CD8-positive, alpha-beta memory T cell (primary cell): ENCODE results near the gene DEFB124. TPM values are rescaled to one million over a fixed set of nuclear protein-coding genes. Genes with fewer than 3 reads are reported as not detected.
"Not testable (repeated sequence)": the region's sequence is repeated elsewhere in the genome, so short reads cannot be mapped to it uniquely, and the experiment has no call there.

ENCODE experiments used
- CTCF ChIA-PET: fragments of 350-600 bp; sonication (Branson Sonifier 250); formaldehyde crosslinking; loops from one replicate; lab custom pipeline; 2021; ENCODE audit warnings: antibody characterized with exemption; lab: Charles Lee
- POLR2A ChIA-PET: fragments of 350-600 bp; sonication (Branson Sonifier 250); formaldehyde crosslinking; loops from one replicate; lab custom pipeline; 2021; ENCODE audit warnings: antibody characterized with exemption; lab: Charles Lee
- DNase-seq, 5 donors: peaks; one replicate each; pipeline versions ENCODE4 v3.0.0 to v3.0.0-alpha.2; 2020 to 2022; ENCODE audit warnings: mixed read lengths in 1 of 5
- H3K27ac ChIP-seq: one replicate; pipeline ENCODE4 v1.7.0; 2013; ENCODE audit warnings: low read depth, mild to moderate bottlenecking, low read length, moderate library complexity
- H3K27me3 ChIP-seq: 2 replicates; pipeline ENCODE4 v1.7.0; 2013; ENCODE audit warnings: low read length, mild to moderate bottlenecking; ENCODE audit not compliant: insufficient read depth, poor library complexity, severe bottlenecking
- H3K36me3 ChIP-seq: 2 replicates; pipeline ENCODE4 v1.7.0; 2013; ENCODE audit warnings: mild to moderate bottlenecking, low read length, moderate library complexity; ENCODE audit not compliant: insufficient read depth
- H3K4me1 ChIP-seq: 2 replicates; pipeline ENCODE4 v1.7.0; 2013; ENCODE audit warnings: mild to moderate bottlenecking, low read length, moderate library complexity; ENCODE audit not compliant: insufficient read depth
- H3K4me3 ChIP-seq: 2 replicates; pipeline ENCODE4 v1.7.0; 2013; ENCODE audit warnings: mild to moderate bottlenecking, low read length
- H3K9me3 ChIP-seq: 2 replicates; pipeline ENCODE4 v1.7.0; 2013; ENCODE audit warnings: mild to moderate bottlenecking, low read length
- H3K27ac Mint-ChIP-seq, 8 donors: one replicate each; pipeline ENCODE4 v1.8.0; 2020 to 2021; ENCODE audit warnings: mixed read lengths in 8 of 8, mild to moderate bottlenecking in 6 of 8, inconsistent platforms in 3 of 8, moderate library complexity in 3 of 8
- H3K27me3 Mint-ChIP-seq, 2 donors: one replicate each; pipeline ENCODE4 v1.8.0; 2020 to 2021; ENCODE audit warnings: mixed read lengths in 2 of 2, mild to moderate bottlenecking in 1 of 2, moderate library complexity in 1 of 2
- H3K36me3 Mint-ChIP-seq, 3 donors: one replicate each; pipeline ENCODE4 v1.8.0; 2020 to 2021; ENCODE audit warnings: mixed read lengths in 3 of 3, inconsistent platforms in 1 of 3, mild to moderate bottlenecking in 1 of 3
- H3K4me1 Mint-ChIP-seq, 3 donors: one replicate each; pipeline ENCODE4 v1.8.0; 2020 to 2021; ENCODE audit warnings: mixed read lengths in 3 of 3, inconsistent platforms in 1 of 3, mild to moderate bottlenecking in 1 of 3
- H3K4me3 Mint-ChIP-seq, 7 donors: one replicate each; pipeline ENCODE4 v1.8.0; 2020 to 2021; ENCODE audit warnings: mixed read lengths in 7 of 7, mild to moderate bottlenecking in 6 of 7, moderate library complexity in 4 of 7, inconsistent platforms in 2 of 7
- H3K9me3 Mint-ChIP-seq, 5 donors: one replicate each; pipeline ENCODE4 v1.8.0; 2020 to 2022; ENCODE audit warnings: mixed read lengths in 5 of 5, mild to moderate bottlenecking in 3 of 5, moderate library complexity in 2 of 5, inconsistent platforms in 1 of 5
- polyA plus RNA-seq: library from polyadenylated mRNA; unstranded; fragments of 300-500 nt; fragmentation: Illumina TruSeq; gene quantifications from one replicate; pipeline ENCODE4 v1.2.3, GENCODE V29; 2021
- total RNA-seq, 2 experiments: library from RNA; stranded (reverse); gene quantifications; one replicate each; pipeline ENCODE4 v1.2.3, GENCODE V29; 2021

The DEFB124 gene
- total and polyA plus RNA-seq, 3 experiments from 2014 or later = not detected

DNA sequence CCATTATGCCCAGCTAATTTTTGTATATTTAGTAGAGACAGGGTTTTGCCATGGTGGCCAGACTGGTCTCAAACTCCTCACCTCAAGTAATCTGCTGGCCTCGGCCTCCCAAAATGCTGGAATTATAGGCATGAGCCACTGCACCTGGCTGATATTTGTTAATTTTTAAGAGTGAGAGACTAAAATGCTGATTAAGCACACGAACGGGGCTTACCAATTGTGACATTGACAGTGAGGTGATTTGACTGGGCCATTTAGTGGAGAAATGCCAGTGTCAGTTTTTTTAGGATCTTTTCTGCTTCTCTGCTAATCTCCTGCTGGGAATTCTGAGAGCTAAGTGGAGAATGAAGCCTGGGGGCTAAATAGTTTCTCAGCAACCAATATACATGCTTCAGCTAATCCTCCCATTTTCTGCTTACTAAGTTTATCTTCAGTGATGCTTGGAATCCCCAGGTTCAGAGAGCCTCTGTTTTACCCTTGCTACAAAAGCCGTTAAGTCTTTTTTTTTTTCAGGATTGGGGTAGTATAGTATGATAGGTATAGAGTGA is 44.3 kb downstream of the DEFB124 start:
- Mint-ChIP-seq H3K4me3 (no peak overlapping the region), H3K9me3 (peaks cover 0 to 5% (median 2%) of the 10 kb centered on the region in 5 donors), H3K36me3 (no peaks in the 10 kb centered on the region), H3K4me1 (no peaks in the 10 kb centered on the region), H3K27ac (no peak overlapping the region), H3K27me3 (peaks cover 9 to 43% of the 10 kb centered on the region in 2 donors)
- no peak for DNase-seq
- H3K27me3 ChIP-seq = no peaks in the 10 kb centered on the region
- ChIA-PET POLR2A (no interaction called here), CTCF (no interaction called here)
- H3K27ac ChIP-seq = no peak overlapping the region
- H3K36me3 ChIP-seq = no peaks in the 10 kb centered on the region
- no peaks in the 10 kb centered on the region for H3K9me3 ChIP-seq
- no peak overlapping the region for H3K4me3 ChIP-seq
- no peaks in the 10 kb centered on the region for H3K4me1 ChIP-seq

DNA sequence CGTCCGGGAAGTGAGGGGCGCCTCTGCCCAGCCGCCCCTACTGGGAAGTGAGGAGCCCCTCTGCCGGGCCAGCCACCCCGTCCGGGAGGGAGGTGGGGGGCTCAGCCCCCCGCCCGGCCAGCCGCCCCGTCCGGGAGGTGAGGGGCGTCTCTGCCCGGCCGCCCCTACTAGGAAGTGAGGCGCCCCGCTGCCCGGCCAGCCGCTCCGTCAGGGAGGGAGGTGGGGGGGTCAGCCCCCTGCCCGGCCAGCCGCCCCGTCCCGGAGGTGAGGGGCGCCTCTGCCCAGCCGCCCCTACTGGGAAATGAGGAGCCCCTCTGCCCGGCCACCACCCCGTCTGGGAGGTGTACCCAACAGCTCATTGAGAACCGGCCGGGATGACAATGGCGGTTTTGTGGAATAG is 47.4 kb downstream of the DEFB124 start:
- H3K36me3 Mint-ChIP-seq, H3K4me1 ChIP-seq, H3K9me3 ChIP-seq, H3K36me3 ChIP-seq, H3K4me3 Mint-ChIP-seq, H3K9me3 Mint-ChIP-seq, H3K4me1 Mint-ChIP-seq, CTCF ChIA-PET, H3K27ac ChIP-seq, H3K27me3 ChIP-seq, H3K4me3 ChIP-seq, H3K27ac Mint-ChIP-seq, DNase-seq, POLR2A ChIA-PET: not testable (repeated sequence)
- peaks cover 1 to 27% of the 10 kb centered on the region in 2 donors for H3K27me3 Mint-ChIP-seq

DNA sequence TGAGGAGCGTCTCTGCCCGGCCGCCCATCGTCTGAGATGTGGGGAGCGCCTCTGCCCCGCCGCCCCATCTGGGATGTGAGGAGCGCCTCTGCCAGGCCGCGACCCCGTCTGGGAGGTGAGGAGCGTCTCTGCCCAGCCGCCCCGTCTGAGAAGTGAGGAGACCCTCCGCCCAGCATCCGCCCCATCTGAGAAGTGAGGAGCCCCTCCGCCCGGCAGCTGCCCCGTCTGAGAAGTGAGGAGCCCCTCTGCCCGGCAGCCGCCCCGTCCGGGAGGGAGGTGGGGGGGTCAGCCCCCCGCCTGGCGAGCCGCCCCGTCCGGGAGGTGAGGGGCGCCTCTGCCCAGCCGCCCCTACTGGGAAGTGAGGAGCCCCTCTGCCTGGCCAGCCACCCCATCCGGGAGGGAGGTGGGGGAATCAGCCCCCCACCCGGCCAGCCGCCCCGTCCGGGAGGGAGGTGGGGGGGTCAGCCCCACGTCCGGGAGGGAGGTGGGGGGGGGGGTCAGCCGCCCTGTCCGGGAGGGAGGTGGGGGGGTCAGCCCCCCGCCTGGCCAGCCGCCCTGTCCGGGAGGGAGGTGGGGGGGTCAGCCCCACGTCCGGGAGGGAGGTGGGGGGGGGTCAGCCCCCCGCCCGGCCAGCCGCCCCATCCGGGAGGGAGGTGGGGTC is 47.9 kb downstream of the DEFB124 start:
- H3K9me3 ChIP-seq, POLR2A ChIA-PET, H3K27ac Mint-ChIP-seq, H3K4me3 Mint-ChIP-seq, H3K4me3 ChIP-seq, H3K36me3 Mint-ChIP-seq, H3K27ac ChIP-seq, H3K4me1 ChIP-seq, H3K27me3 ChIP-seq, H3K4me1 Mint-ChIP-seq, CTCF ChIA-PET, DNase-seq, H3K9me3 Mint-ChIP-seq, H3K36me3 ChIP-seq: not testable (repeated sequence)
- H3K27me3 Mint-ChIP-seq = peaks cover 0 to 21% of the 10 kb centered on the region in 2 donors

DNA sequence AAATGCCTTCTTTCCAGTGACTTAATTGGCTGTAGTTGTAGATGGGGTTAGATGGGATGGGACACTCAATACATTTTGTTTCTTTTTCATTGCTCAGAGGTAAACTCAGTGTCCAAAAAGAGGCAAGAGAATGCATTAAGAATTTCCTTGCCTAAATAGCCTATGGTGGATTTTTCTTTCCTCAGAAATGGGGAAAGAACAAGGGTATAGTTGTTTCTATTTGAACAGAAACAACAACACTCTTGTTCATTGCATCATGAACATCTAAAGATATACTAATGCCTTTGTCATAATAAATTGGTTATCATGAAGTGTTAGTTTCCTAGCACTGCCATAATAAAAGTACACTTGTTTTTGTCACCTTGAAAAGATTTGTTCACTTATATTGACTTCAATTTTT is 49.1 kb downstream of the DEFB124 start:
- no peak for DNase-seq
- H3K4me3 Mint-ChIP-seq = no peak overlapping the region
- no peaks in the 10 kb centered on the region for H3K36me3 Mint-ChIP-seq
- H3K27ac Mint-ChIP-seq = no peak overlapping the region
- no peak overlapping the region for H3K27ac ChIP-seq
- H3K36me3 ChIP-seq = no peaks in the 10 kb centered on the region
- no peaks in the 10 kb centered on the region for H3K27me3 ChIP-seq
- H3K9me3 Mint-ChIP-seq = peaks cover 0 to 5% (median 0%) of the 10 kb centered on the region in 5 donors
- POLR2A ChIA-PET = no interaction called here
- CTCF ChIA-PET = no interaction called here
- H3K4me1 ChIP-seq = no peaks in the 10 kb centered on the region
- no peaks in the 10 kb centered on the region for H3K4me1 Mint-ChIP-seq
- peaks cover 4 to 14% of the 10 kb centered on the region in 2 donors for H3K27me3 Mint-ChIP-seq
- no peaks in the 10 kb centered on the region for H3K9me3 ChIP-seq
- no peak overlapping the region for H3K4me3 ChIP-seq

DNA sequence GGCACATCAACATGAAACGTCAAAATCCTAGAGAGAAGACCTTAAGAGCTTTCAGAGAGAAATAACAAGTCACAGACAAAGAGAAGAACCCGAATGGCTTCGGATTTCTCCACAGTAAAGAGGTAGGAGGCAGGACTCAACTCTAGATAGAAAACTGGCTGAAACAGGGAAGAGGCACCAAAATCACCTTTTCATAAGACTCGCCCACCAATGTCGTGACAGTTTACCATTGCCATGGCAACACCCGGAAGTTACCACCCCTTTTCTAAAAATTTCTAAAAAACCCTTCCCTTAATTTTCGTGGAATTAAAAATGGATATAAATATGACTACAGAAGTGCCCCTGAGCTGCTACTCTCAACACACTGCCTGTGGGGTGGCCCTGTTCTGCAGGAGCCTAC is 56.6 kb downstream of the DEFB124 start:
- ChIA-PET CTCF (no interaction called here), POLR2A (no interaction called here)
- H3K4me1 ChIP-seq = no peaks in the 10 kb centered on the region
- H3K4me3 Mint-ChIP-seq = no peak overlapping the region
- peaks cover 0 to 2% (median 0%) of the 10 kb centered on the region in 3 donors for H3K36me3 Mint-ChIP-seq
- no peak overlapping the region for H3K27ac Mint-ChIP-seq
- no peak overlapping the region for H3K27ac ChIP-seq
- no peaks in the 10 kb centered on the region for H3K9me3 ChIP-seq
- DNase-seq = no peak
- no peak overlapping the region for H3K4me3 ChIP-seq
- H3K4me1 Mint-ChIP-seq = no peaks in the 10 kb centered on the region
- H3K36me3 ChIP-seq = no peaks in the 10 kb centered on the region
- H3K27me3 Mint-ChIP-seq = peaks cover 6 to 11% of the 10 kb centered on the region in 2 donors
- H3K27me3 ChIP-seq = no peaks in the 10 kb centered on the region
- peaks cover 0 to 4% (median 0%) of the 10 kb centered on the region in 5 donors for H3K9me3 Mint-ChIP-seq

DNA sequence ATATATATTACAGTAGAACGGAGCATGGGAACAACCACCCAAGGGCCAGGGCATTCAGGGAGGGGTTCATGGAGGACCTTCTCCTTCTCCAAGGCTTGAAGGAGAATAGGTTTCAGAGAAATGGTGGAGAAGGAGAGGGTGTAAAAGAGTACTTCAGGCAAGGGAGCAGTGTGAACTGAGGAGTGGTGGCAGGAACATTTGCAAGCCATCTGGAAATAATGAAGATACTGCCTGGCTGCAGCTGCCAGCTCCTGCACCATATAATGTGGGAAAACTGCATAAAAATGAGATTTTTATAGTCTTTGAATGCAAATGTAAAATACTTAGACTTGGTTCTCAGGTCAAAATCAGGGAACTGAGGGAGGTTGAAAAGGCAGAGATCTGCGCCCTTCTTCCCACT is 59.3 kb downstream of the DEFB124 start:
- no peak overlapping the region for H3K27ac Mint-ChIP-seq
- peaks cover 0 to 2% (median 0%) of the 10 kb centered on the region in 3 donors for H3K36me3 Mint-ChIP-seq
- ChIA-PET CTCF (no interaction called here), POLR2A (no interaction called here)
- Histone ChIP-seq H3K9me3 (no peaks in the 10 kb centered on the region), H3K36me3 (no peaks in the 10 kb centered on the region), H3K4me3 (no peak overlapping the region), H3K27ac (no peak overlapping the region), H3K4me1 (no peaks in the 10 kb centered on the region), H3K27me3 (no peaks in the 10 kb centered on the region)
- peaks cover 0 to 5% (median 0%) of the 10 kb centered on the region in 5 donors for H3K9me3 Mint-ChIP-seq
- DNase-seq = no peak
- H3K27me3 Mint-ChIP-seq = peaks cover 3 to 11% of the 10 kb centered on the region in 2 donors
- H3K4me3 Mint-ChIP-seq = no peak overlapping the region
- H3K4me1 Mint-ChIP-seq = no peaks in the 10 kb centered on the region

Other genes with a start within 250 kb of the DEFB124 start
- not detected for gene DEFB115, start 217.5 kb downstream of the DEFB124 start, total RNA-seq
- not detected for gene DEFB115, start 217.5 kb downstream of the DEFB124 start, polyA plus RNA-seq
- gene DEFB116, start 166.5 kb downstream of the DEFB124 start, total RNA-seq = not detected
- gene DEFB116, start 166.5 kb downstream of the DEFB124 start, polyA plus RNA-seq = not detected
- gene DEFB118, start 106.5 kb downstream of the DEFB124 start, total RNA-seq = not detected
- not detected for gene DEFB118, start 106.5 kb downstream of the DEFB124 start, polyA plus RNA-seq
- not detected for gene DEFB119, start 84.5 kb downstream of the DEFB124 start, total RNA-seq
- not detected for gene DEFB119, start 84.5 kb downstream of the DEFB124 start, polyA plus RNA-seq
- not detected for gene DEFB121, start 68.9 kb downstream of the DEFB124 start, total RNA-seq
- gene DEFB121, start 68.9 kb downstream of the DEFB124 start, polyA plus RNA-seq = not detected
- not detected for gene DEFB123, start 34.5 kb downstream of the DEFB124 start, total RNA-seq
- not detected for gene DEFB123, start 34.5 kb downstream of the DEFB124 start, polyA plus RNA-seq
- gene REM1, start 161 bp upstream of the DEFB124 start, total RNA-seq = not detected
- not detected for gene REM1, start 161 bp upstream of the DEFB124 start, polyA plus RNA-seq
- 100 to 1,000 TPM; 153 to 167 TPM for gene HM13, start 39.3 kb upstream of the DEFB124 start, total RNA-seq
- gene HM13, start 39.3 kb upstream of the DEFB124 start, polyA plus RNA-seq = 166 TPM
- gene ID1, start 130.2 kb upstream of the DEFB124 start, total RNA-seq = under 1 TPM; 0.55 to 0.72 TPM
- 2.2 TPM for gene ID1, start 130.2 kb upstream of the DEFB124 start, polyA plus RNA-seq
- gene COX4I2, start 162.8 kb upstream of the DEFB124 start, total RNA-seq = not detected
- gene COX4I2, start 162.8 kb upstream of the DEFB124 start, polyA plus RNA-seq = not detected
- gene BCL2L1, start 247.7 kb upstream of the DEFB124 start, total RNA-seq = 100 to 1,000 TPM; 328 TPM
- gene BCL2L1, start 247.7 kb upstream of the DEFB124 start, polyA plus RNA-seq = 32.1 TPM